Measurements from ENCODE around the gene TMIGD3. TPM values are rescaled to one million over a fixed set of nuclear protein-coding genes. Genes with fewer than 3 reads are reported as not detected.

Gene TMIGD3
- total RNA-seq, 2 experiments from 2014 or later: not detected

DNA sequence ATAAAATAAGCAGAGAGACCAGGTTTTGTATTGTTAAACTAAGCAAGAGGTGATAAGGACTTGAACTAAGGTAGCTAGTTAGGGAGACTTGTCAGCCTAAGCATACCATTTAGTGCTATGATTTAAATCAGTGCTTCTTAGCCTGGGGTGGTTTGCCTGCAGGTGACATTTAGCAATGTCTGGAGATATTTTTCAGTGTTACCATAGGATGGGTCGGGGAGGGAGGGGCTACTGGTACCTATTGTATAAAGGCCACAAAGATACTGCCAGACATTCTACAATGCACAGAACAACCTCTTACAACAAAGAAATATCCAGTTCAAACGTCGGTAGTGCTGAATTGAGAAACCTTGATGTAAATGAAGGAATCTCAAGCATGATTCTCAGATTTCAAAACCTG lies 50.9 kb downstream of the TMIGD3 start:
- no peaks in the 10 kb centered on the region for H3K27me3 Mint-ChIP-seq
- no peak overlapping the region for H3K4me3 Mint-ChIP-seq
- peaks cover 62% of the 10 kb centered on the region for H3K4me1 Mint-ChIP-seq
- H3K9me3 Mint-ChIP-seq: no peaks in the 10 kb centered on the region
- no peak overlapping the region for H3K27ac Mint-ChIP-seq
- DNase-seq: no peak
- peaks cover 67% of the 10 kb centered on the region for H3K36me3 Mint-ChIP-seq

DNA sequence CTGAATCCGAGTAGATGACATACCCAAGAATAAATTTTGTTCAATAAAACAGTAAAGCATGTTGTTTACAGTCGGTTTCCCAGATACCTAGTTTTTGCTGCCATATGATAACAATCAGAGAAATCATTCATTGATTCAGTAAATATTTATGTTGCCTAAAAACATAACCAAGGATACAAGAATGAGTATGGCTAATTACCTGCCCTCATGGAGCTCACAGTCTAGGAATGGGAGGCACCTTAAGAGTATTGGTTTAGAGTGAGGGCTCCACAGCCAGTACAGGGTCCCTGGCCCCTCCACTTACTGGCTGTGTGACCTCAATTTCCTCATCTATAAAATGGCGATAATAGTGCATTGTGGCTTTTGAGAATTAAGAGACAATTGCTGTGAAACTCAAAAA lies 53.2 kb downstream of the TMIGD3 start:
- no peak for DNase-seq
- H3K4me1 Mint-ChIP-seq: peaks cover 68% of the 10 kb centered on the region
- H3K27ac Mint-ChIP-seq: peak overlapping the region; percentile 97
- no peaks in the 10 kb centered on the region for H3K27me3 Mint-ChIP-seq
- peaks cover 67% of the 10 kb centered on the region for H3K36me3 Mint-ChIP-seq
- H3K4me3 Mint-ChIP-seq: peak overlapping the region; percentile 97
- no peaks in the 10 kb centered on the region for H3K9me3 Mint-ChIP-seq

DNA sequence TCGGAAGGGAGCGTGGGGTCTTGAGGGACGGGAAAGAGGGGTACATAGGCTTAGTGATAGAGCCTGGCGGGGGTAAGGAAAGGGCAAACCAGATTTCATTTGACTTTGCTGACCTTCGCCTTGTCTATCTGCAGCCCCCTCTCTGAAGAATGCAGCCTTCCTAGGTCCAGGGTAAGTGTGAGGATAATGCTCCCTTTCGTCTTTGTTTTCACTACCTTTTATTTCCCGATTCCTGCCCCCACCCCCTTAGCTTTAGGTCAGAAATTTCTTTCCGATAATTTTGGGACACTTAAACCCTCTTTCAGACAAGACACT lies 53.8 kb downstream of the TMIGD3 start:
- DNase-seq: no peak
- Mint-ChIP-seq H3K4me1 (peaks cover 62% of the 10 kb centered on the region), H3K27me3 (no peaks in the 10 kb centered on the region), H3K9me3 (no peaks in the 10 kb centered on the region), H3K4me3 (peak overlapping the region; percentile 97), H3K36me3 (peaks cover 67% of the 10 kb centered on the region), H3K27ac (peak overlapping the region; percentile 97)

DNA sequence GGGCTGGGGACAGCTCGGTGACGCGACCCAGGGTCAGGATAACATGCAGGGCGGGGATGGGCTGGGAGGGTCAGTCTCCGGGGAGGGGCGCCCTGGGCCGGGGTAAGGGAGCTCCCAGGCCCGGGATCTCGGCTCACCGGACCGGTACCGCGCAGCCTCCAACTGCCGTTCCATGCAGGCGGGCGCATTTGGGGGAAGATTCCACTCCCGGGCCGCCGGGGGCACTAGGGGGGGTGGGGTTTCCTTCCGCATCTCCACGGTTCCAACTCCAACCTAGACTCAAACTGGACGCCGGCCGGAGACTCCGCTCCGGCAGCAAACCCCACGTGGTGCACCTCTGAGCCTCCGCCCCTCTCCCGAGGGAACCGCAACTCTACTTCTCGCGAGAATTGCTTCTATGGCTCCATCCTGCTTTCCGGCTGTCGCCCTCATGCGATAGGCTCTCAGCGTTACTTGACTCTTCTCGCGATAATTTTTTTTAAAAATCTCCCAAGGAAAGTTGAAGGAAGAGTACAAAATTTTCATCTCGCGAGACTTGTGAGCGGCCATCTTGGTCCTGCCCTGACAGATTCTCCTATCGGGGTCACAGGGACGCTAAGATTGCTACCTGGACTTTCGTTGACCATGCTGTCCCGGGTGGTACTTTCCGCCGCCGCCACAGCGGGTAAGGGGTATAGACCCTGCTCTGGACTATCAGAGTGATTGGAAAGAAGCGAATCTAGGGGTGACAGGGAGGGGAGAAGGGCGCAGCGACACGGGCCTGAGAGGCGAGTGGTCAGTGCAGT lies 54.3 kb downstream of the TMIGD3 start, which contains the start of the genes ATP5PB and WDR77:
Gene ATP5PB (plus strand): TSS at position 547 of the 785 bp plus-strand sequence. CDS start 78 bp downstream, at position 625.
Gene WDR77 (minus strand): TSS at position 339 of the 785 bp plus-strand sequence. CDS start 87 bp downstream, at position 252.
- H3K4me3 Mint-ChIP-seq: peak within 1 kb of the TSS; percentile 97
- DNase-seq: peak; percentile 91
- H3K9me3 Mint-ChIP-seq: no peaks in the 10 kb centered on the region
- H3K27ac Mint-ChIP-seq: peak within 1 kb of the TSS; percentile 97
- peaks cover 59% of the 10 kb centered on the region for H3K4me1 Mint-ChIP-seq
- H3K36me3 Mint-ChIP-seq: peaks cover 65% of the 10 kb centered on the region
- no peaks in the 10 kb centered on the region for H3K27me3 Mint-ChIP-seq

DNA sequence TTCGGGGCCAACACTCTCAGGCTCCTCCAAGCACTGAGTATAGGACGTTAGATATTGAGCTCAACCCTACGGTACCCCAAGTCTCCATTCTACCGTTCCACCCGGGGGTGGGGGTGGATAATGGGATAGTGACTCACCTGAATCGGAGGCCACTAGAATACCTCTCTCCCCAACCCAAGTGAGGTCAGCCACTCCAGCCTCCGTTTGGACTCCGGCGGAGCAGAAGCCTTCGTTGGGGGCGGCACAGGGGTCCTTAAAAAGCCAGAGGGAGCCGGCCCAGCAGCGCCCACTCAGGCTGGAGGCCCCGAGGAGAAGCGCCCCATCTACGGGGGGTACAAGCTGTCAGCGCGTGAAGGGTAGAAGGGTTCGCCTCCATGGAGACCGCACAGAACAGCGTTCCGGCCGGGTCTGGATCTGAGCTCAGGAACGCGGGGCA lies 54.9 kb downstream of the TMIGD3 start:
- H3K9me3 Mint-ChIP-seq: no peaks in the 10 kb centered on the region
- DNase-seq: peak; percentile 33
- H3K27ac Mint-ChIP-seq: peak overlapping the region; percentile 97
- peaks cover 61% of the 10 kb centered on the region for H3K36me3 Mint-ChIP-seq
- peak overlapping the region; percentile 97 for H3K4me3 Mint-ChIP-seq
- H3K4me1 Mint-ChIP-seq: peaks cover 56% of the 10 kb centered on the region
- no peaks in the 10 kb centered on the region for H3K27me3 Mint-ChIP-seq

DNA sequence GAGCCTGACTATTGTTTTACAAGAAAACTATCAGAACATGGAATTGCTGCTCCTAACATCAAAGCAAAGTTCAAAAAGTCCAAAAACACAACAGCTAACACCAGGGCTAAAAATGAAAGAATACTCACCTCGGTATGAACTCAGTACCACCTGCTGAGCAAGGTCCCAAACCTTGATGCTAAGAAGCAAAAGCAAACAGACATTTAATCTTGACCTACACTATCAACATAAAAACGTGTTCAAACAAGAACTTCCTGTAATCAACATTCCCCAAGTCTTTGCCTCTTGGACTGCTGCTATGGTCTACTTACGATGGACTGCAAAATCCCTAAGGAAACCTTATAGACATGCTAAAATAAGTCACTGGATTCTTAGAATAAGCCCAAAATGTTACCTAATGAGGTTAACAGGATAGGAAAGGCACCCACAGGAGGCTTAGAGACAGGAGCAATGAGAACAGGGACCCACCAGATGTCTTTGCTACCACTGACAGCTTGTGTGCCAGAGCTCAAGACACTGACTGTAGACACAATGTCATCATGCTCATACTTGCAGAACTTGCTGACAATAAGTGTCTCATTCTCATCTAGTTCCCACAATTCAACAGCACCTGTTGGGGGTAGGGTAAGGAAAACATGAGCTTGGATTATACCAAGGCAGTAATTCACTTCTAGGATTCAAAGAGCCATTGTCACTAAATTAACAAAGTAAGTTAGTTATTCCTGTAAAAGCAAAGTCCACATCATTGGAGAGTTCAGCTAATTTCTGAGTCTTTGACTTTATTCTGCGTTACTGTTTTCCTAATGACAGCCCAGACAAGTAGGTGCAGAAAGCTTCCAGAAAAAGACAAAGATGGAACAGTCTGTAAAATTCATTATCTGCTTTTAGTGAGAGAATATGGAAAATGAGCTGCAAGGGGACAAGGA lies 56.2 kb downstream of the TMIGD3 start:
- H3K36me3 Mint-ChIP-seq: peaks cover 58% of the 10 kb centered on the region
- H3K4me1 Mint-ChIP-seq: peaks cover 58% of the 10 kb centered on the region
- H3K27me3 Mint-ChIP-seq: no peaks in the 10 kb centered on the region
- no peaks in the 10 kb centered on the region for H3K9me3 Mint-ChIP-seq
- peak overlapping the region; percentile 25 for H3K27ac Mint-ChIP-seq
- peak overlapping the region; percentile 97 for H3K4me3 Mint-ChIP-seq
- no peak for DNase-seq

DNA sequence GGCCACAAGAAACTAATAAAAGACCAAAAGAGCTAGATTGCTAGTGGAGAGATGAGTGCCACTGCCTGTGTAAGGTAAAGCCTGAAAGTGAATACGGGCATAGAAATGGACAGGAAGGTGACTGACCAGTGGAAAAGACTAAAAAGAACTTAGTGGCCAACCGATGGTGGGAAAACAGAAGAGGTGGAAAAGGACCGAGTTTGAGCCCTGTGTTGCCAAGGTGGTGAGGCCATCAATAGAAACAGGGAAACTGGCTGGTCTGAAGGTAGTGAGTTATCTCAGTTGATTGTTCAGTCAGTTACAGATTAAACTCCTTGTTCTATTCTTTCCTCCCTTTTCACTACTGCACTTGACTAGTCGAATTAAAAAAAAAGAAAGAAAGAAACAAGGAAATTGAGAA lies 56.9 kb downstream of the TMIGD3 start:
- Mint-ChIP-seq H3K4me1 (peaks cover 53% of the 10 kb centered on the region), H3K9me3 (no peaks in the 10 kb centered on the region)

DNA sequence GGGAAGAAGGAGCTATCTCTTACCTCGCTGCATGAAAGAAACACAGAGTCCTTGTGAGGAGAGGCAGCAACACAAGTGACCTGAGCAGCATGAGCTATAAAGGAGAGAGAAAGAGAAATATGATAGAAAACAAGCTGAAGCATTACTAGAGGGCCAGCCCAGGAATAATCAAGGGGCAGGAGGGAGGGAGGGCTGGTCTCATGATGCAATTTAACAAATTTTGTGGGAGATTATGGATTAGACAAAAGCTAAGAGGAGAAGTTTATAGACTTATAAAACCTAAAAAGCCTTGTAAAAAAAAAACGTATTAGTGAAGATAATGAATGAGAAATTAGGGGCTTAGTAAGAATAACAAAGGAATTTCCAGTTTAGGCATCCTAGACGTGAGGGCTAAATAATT lies 59.4 kb downstream of the TMIGD3 start:
- Mint-ChIP-seq H3K36me3 (peaks cover 46% of the 10 kb centered on the region), H3K4me3 (no peak overlapping the region), H3K27me3 (no peaks in the 10 kb centered on the region), H3K9me3 (no peaks in the 10 kb centered on the region), H3K4me1 (peaks cover 46% of the 10 kb centered on the region), H3K27ac (peak overlapping the region; percentile 7)
- DNase-seq: no peak

More for the DNA sequence above, 56.9 kb downstream of the TMIGD3 start:
- H3K36me3 Mint-ChIP-seq: peaks cover 57% of the 10 kb centered on the region
- no peaks in the 10 kb centered on the region for H3K27me3 Mint-ChIP-seq
- H3K27ac Mint-ChIP-seq: peak overlapping the region; percentile 54
- peak overlapping the region; percentile 97 for H3K4me3 Mint-ChIP-seq
- no peak for DNase-seq

DNA sequence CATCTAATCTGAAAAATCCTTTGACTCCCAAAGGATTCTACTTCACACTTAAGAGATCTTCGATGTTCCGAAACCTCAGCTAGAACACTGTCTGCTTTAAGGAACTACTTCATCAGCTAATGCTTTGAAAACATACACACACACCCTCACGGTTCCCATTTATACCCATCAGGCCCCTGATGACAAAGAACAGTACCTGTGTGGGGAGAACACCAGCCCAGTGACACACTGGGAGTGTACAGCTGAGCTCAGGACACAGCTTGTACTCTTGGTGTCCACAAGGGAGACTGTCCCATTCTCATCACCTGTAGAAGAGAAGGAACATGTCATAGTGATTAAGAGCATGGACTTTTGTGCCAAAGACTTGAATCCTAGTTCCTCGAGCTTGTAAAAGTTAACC lies 61.0 kb downstream of the TMIGD3 start:
- Mint-ChIP-seq H3K27ac (peak overlapping the region; percentile 8), H3K9me3 (no peaks in the 10 kb centered on the region), H3K4me3 (no peak overlapping the region), H3K4me1 (peaks cover 38% of the 10 kb centered on the region), H3K36me3 (peaks cover 41% of the 10 kb centered on the region), H3K27me3 (no peaks in the 10 kb centered on the region)
- no peak for DNase-seq

DNA sequence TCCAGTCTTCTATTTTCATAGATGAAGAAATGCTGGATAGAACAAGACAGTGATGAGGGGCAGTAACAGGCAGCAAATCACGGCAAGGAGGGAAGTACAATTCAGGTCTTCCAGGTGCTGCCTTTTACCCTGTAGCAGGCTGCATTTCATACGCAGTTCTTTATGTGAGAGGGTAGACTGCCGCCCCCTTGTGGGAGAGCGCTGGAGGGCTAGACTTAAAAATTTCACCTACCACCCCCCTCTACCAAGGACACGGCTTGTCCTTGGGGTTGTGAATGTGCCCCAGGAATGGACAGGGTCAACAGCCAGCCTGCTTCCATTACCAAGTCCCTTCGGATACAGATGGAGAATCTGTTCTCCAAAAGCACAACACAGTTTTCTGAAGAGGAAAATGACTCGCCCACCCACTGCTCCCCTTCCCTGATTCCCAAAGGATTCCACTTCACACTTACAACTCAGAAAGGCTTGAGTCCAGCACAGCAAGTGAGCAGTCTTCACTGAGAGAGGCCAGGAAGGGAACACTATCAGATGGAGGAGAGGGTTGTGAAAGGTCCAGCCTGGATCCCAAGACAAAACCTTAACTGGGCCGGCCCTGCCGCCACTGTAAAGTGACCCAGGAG lies 61.8 kb downstream of the TMIGD3 start:
- H3K27me3 Mint-ChIP-seq: no peaks in the 10 kb centered on the region
- peak overlapping the region; percentile 8 for H3K27ac Mint-ChIP-seq
- H3K36me3 Mint-ChIP-seq: peaks cover 33% of the 10 kb centered on the region

DNA sequence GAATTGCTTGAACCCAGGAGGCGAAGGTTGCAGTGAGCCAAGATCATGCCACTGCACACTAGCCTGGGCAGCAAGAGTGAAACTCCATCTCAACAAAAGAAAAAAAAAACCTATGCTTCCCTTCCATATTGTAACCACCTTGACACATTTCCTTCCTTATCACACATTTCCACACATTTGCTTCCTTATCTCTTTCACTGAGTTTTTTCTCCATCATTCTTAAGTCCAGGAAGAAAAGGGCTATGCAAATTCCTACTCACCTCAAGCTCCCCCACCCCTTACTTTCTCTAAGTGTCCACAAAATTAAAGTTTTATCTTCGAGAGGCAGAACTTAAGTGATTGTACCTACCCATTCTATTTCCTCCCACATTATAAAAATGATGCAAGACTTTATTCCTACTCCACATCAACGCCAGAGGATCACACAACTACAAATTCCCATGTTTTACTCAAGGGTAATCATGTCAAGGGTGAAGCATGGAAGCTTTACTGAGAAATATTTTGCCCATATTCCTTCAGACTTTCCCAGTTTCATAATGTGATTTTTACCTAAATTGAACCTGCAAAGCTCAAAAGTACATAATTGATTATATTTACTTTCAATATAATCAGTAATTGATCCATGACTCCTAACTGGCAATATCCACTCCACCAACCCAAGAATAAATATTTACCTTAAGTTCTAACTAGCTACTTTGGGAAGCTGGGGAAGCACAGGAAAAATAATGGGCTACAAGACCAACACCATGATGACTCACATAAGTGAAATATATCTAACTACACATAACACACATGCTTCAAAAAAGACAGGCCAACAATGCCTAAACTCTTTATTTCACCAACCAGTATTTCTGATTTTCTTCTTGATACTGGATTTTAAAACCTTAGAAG lies 63.7 kb downstream of the TMIGD3 start:
- no peak overlapping the region for H3K4me3 Mint-ChIP-seq
- no peak for DNase-seq
- H3K27me3 Mint-ChIP-seq: no peaks in the 10 kb centered on the region
- peaks cover 23% of the 10 kb centered on the region for H3K36me3 Mint-ChIP-seq
- H3K9me3 Mint-ChIP-seq: no peaks in the 10 kb centered on the region
- peak overlapping the region; percentile 22 for H3K27ac Mint-ChIP-seq
- H3K4me1 Mint-ChIP-seq: peaks cover 21% of the 10 kb centered on the region

More for the DNA sequence above, 61.8 kb downstream of the TMIGD3 start:
- Mint-ChIP-seq H3K9me3 (no peaks in the 10 kb centered on the region), H3K4me1 (peaks cover 30% of the 10 kb centered on the region), H3K4me3 (no peak overlapping the region)
- DNase-seq: peak; percentile 54

DNA sequence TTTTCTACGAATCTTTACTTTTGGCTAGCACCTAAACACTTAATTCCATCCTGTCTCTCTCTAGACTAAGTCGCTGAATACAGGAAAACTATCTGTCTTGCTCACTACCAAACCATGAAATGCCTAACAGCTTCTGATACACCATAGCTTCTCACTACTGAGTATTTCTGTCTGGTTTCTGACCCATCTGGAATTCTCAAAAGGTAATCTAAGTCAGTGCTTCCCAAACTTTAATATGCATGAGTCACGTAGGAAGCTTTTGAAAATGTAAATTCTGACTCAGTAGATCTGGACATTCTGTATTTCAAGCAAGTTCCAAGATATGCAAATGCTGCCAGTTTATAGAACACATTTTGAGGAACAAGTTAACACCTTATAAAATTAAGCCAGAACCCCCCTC lies 66.7 kb downstream of the TMIGD3 start:
- no peak overlapping the region for H3K4me3 Mint-ChIP-seq
- H3K36me3 Mint-ChIP-seq: peaks cover 17% of the 10 kb centered on the region
- no peaks in the 10 kb centered on the region for H3K27me3 Mint-ChIP-seq
- H3K9me3 Mint-ChIP-seq: no peaks in the 10 kb centered on the region
- H3K4me1 Mint-ChIP-seq: peaks cover 3% of the 10 kb centered on the region
- no peak overlapping the region for H3K27ac Mint-ChIP-seq
- DNase-seq: no peak

All from activated naive CD8-positive, alpha-beta T cell treated with anti-CD3 and anti-CD28 coated beads for 36 hours (primary cell).